HG03439 (cell line): ENCODE results near the gene CCN5.
"Not testable (repeated sequence)": the region's sequence is repeated elsewhere in the genome, so short reads cannot be mapped to it uniquely, and the experiment has no call there.

Experiments used
- ATAC-seq: cut with Tn5 transposase; IDR thresholded peaks from one replicate; pipeline ENCODE4 v1.9.1; 2021; ENCODE audit warnings: mild to moderate bottlenecking, moderate library complexity; ENCODE audit not compliant: unreplicated experiment

The CCN5 gene

DNA sequence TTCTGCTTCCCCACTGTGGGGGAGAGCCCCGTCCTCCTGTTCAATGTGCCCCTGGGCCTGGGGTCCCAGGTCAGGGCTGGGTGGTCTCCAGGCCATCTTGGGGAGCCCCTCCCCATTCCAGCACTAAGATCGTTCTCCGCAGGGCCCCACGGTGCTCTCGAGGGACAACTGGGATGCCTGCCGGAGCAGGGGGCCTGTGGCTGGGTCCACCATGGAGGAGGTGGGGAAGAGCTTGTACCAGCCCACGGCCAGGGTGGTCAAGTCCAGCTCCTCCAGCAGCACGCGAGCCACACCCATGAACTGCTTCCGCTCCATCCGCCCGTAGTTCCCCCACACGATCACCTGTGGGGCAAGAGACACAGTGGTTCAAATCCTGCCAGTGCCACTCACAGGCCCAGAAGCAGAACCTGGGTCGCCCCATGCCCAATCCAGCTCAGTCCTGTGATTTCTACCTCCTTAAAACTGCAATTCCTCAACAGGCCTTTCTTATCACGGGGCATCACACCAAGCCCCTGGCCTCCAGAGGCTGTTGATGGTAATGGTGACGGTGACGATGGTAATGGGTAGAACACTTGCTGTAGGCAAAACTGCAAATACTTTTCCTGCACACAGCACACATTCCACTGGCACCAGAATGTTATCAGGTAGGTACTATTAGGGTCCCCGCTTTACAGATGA is 41.0 kb downstream of the CCN5 start:
- ATAC-seq = no peak

DNA sequence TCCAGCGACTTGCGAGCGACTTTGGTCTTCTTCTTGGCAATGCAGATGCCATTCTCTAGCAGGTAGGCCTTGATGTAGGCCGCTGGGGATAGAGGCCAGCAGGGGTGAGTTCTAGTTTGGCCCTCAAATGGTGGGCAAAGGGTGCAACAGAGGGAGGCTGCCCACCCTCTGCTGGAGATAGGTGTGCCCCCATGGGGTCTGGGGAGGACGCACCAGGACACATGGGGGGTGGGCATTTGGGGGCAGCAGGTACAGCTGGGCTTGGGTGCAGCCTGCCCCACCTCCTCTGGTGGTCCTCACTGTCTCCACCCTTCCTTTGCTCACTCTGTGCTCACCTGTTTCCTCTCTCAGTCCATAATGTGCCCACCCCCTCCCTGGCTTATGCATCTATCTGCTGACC is 41.8 kb downstream of the CCN5 start:
- ATAC-seq = no peak

DNA sequence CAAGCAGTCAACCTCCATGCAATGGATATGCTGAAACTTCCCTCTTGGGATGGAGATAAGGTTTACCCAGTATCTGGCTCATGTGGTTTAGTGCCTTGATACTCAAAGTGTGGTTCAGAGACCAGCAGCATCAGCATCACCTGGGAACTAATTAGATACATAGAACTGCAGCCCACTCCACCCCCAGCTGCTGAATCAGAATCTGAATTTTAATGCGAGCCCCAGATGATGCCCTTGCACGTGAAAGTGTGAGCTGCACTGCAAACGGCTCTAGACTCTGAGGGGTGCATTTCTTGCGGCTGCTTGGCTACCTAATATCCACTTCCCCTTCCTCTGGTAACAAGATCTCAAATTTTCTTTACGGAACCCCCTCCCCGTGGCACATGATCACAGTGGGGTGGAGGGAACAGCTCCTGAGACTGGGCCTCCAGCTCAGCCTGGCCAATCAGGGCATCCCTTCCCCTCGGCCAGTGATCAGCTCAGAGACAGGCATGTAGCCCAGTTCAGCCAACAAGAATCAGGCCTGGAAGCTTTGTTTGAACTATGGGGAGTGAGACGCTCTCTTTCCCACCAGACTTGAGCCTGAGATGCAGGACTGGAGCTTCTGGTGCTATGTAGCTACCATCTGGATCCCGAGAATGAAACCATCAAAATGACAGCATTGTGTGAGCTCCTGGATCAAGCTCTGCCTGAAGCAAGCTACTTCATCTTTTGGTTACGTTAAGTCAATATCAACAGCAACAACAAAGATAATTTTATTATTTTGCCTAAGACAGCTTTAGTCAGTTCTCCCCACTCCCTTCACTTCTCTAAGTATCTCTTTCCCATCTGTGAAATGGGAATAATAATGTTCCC is 43.3 kb downstream of the CCN5 start:
- ATAC-seq = no peak

DNA sequence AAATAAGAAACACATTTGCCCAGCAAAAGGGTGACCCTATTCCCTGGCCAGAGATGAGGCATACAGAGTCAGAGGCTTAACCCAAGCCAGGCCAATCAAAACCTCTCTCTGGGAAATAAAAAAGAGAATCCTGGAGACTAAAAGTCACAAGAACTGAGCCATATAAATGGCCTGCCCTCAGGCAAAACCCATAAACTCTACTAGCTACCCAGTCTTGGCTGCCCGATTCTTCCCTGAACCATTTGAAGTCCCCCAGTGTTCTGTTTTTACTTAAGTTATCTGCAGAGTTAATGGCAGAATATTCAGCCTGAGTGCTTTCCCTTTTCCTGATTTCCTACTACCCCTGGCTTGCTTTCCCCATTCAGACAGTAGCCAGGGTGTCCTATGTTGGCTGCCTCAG is 44.4 kb downstream of the CCN5 start:
- ATAC-seq = no peak

DNA sequence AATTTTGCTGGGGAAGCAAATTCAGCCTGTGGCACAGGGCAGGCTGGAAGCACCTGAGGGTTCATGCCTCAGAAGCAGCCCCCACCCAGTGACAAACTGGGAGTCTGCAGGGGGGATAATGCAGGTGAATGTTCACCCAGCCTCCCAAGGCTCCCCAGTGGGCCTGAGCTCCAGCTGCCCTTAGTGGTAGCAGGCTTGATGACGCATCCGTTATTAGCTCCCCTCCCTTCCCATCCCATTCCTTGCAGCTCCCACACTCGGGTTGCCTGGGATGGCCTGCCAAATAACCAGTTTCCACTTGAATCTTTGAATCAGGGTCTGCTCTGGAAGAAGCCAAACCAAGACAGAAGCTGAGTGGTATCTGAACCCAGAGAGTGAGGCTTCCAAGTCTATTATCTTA is 46.3 kb downstream of the CCN5 start:
- ATAC-seq = no peak

DNA sequence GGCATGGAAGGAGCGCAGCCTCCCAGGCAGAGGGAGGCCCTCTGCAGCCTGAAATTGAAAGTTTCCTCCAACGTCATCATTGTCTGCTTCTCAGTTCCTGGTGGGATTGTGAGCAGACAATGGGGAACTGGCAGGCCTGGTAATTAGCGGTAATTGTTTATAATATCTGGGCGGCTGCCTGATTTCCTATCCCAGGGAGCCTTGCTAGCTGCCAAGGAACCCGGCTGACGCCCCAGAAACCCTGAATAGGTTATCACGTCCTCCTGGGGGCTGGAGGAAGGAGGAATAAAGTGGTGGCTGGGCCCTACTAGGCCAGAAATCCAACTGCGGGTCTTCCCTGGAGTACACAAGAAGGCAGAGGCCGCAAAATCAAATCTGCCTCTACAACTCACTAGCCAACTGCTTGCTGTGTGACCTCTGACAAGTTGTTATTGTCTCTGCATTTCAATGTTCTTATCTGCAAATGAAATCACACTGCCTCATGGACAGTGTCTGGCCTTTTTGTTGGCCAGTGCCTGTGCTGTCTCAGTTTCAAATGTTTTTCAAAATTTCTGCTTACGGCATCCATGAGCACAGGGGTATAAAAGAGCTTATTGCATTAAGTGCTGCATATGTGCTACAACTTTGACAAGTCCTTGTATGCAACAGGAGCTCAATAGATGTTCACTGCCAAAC is 47.4 kb downstream of the CCN5 start:
- no peak for ATAC-seq

DNA sequence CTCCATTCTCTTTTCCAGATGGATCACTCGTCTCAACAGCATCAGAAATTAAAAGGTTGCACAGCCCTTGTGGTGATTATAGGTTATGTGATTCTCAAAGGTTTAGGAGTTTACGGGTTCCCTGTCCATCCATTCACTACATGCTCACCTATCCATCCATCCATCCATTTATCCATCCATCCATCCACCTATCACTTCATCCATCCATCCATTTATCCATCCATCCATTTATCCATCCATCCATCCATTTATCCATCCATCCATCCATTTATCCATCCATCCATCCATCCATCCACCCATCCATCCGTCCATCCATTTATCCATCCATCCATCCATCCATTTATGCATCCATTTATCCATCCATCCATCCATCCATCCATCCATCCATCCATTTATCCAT is 48.6 kb downstream of the CCN5 start:
- ATAC-seq = not testable (repeated sequence)

DNA sequence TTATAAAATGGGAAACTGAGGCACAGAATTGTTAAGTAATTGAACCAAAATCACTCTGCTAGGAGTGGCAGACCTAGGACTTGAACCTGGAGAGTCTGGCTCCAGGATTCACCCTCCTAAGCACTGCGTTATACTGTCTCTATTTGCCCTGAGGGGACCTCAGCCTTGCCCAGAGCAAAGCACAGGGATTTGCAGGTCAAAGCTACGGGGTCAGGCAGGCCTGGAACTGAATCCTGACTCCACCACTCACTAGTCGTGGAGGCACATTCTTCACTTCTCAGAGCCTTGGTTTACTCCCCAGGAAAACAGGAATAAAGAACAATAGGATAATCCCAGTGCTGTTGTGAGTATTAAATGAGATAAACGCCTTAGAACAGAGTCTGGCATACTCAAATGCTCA is 49.9 kb downstream of the CCN5 start:
- ATAC-seq = no peak

DNA sequence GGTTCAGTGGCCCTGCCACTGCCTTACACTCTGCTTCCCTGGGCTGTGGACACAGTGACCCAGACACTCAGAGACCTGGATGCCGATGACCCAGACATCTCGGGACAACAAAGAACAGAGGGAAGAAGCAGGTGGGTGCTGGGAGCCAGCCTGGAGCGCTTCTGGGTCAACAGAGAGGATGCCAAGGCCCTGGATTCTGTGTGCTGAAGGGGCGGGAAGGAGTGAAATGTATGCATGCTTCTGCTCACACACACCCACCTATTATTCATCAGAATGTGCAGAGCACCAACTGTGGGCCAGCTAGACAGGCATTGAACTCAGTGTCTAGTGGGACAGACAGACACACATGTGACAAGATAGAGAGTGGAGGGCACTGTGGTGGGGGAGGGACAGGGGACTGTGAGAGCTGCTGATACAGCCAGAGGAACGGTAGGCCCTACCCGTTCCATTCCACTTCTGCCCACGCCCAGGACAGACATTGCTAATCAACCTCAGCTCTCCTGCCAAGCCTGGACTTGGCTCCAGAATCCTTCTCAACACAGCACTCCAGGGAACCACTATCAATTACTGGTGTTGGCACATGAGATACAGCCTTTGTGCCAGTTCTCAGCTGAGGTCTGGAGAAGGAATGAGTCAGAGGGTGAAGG is 50.7 kb downstream of the CCN5 start:
- ATAC-seq = no peak

DNA sequence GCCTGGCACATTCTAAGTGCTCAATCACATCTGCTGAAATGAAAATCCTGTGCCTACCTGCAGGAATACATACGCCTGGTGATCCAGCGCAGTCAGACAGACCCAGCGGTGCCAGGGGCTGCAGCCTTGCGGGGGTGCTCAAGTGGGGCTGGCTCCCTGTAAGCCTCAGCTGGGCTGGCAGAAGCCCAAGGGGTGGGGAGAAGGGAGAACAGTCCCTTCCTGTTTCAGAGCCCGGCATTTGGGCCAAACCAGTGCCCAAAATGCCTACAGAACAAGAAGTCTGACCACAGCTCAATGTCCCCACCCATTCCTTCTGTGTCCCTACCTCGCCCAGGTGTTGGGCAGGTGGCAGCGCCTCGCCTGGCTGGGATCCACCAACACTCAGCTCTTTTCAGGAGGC is 53.1 kb downstream of the CCN5 start:
- no peak for ATAC-seq

DNA sequence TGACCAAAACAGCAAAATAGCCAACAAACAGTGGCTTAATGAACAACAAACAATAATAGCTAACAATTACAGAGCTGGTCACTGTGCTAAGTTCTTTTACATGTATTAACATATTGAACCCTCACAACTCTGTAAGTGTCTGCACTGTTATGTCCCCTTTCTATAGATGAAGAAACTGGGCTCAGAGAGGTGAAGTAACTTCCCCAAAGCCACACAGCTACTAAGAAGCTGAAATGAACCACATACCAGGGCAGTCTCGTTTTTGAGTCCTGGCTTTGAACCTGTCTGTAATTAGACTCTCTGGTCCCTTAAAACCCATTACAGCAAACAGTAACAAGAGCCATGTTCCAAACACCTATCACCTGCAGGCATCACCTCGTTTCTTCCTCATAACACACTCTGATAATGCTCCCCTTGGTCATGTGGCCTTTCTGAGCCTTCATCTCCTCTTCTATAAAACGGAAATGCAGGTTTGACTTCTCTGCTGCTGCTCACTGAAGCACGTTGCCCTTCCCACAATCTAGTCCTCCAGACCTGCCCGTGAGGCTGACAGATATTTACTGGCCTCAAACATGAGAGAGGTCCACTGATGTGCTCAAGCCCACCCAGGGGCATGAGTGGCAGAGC is 53.8 kb downstream of the CCN5 start:
- no peak for ATAC-seq

DNA sequence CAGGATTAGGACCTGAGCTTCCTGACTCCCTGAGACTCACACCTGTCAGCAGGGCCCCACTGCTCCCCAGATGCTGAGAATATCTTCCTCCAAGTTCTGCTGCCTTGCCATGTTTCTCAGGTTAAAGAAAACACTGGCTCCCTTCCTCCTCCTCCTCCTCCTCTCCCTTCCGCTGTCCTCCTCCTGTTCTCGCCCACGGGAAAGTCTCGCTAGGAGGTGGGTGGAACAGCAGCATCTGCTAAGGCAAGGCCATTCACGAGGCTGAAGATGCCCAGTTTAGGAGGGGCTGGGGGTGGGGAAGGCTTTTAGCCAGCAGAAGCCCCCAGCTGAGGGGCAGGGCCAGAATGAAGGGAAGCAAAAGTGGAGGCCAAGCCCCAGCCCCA is 54.3 kb downstream of the CCN5 start:
- no peak for ATAC-seq

DNA sequence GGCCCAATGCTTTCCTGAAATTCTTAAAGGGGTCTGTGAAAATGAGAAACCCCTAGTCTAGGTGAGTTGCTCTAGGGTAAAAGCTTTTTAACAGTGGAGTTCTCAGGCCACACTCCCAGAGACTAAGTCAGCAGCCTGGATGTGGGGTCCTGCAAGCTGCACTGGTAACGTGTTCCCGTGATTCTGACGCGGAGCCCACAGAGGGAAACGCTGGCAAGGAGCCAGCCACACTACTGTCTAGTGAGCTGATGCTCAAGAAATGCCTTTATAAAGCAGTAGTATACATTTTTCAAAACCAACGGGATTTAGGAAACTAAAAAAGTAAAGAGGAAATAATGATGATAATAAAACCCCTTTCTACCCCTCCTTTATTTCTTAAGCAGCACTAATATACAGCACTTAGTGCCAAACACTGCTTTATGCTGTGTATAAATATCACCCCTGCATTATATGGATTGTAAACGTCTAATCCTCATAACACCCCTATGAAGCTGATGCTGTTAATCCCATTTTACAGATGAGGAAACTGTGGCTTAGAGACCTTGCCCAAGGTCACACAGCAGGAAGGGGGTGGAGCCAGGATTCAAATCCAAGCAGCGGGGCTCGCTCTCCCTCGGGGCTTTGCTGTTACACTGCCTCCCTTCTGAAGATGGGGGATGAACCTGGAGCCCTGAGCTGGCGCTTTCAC is 55.5 kb downstream of the CCN5 start:
- no peak for ATAC-seq

DNA sequence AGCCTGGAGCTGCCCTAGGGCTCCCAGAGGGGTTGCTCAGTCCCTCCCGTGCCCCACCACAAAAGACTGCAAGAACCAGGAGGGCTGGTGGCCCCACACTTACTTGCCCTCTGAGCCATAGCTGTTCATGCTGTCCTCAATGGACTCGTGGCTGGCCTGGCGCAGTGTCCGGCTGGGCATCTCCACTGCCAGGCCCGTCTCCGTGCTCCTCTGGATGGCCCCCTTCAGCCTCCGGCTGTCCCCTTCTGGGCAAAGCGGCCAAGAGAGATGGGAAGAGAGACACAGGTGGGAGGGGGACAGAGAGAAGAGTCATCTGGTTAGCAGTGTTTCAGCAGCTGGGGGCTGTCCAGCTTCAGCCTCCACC is 56.0 kb downstream of the CCN5 start:
- no peak for ATAC-seq

DNA sequence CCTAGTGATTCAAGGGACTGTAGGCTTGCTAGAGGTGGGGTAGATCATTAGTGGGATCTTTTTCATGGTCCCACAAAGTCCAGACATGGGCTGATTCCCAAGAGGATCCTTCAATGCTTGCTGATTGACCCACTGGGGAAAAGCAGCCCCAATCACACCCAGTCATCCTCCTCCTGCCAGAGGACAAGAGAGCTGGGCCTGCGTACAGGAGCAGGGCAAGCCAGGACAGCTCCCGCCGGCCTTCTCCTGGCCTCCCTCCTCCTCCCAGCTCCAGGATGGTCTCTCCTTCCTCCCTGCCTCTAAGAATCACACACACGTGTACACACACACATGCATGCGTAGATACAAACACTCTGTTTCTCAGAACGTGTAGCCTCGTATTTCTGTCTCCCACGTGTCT is 57.5 kb downstream of the CCN5 start:
- ATAC-seq = no peak

DNA sequence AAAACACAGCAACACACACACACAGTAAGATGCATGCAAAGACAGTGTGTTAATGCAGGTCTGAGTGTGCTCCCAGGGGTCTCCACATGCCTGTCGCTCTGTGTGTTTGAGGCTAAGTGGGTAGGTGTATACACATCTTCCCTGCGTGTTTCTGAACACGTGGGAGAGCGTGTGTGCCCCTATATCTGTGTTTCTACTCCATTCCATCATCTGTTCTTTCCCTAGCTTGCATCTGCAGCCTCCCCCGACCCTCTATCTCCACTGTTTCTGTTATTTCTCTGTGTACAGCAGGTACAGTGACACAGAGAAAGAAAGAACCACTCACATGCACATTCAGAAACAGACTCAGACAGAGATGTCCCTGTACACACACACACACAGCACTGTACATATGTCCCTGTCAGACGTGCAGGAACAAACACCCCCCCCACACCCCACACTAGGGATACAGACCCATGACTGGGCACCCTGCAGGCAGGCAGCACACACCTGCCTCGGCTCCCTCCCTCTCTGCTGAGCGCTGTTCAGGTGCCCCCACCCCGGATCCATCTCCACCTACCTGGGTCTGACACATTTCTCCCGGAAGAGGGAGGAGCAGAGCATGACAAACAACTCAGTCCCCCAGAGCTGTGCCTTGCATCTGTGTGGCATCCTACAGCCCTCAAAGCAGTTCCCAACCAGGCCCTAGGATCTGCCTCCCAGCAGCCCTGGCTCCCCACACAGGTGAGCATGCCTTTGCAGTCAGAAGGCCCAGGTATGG is 58.1 kb downstream of the CCN5 start:
- ATAC-seq = no peak

DNA sequence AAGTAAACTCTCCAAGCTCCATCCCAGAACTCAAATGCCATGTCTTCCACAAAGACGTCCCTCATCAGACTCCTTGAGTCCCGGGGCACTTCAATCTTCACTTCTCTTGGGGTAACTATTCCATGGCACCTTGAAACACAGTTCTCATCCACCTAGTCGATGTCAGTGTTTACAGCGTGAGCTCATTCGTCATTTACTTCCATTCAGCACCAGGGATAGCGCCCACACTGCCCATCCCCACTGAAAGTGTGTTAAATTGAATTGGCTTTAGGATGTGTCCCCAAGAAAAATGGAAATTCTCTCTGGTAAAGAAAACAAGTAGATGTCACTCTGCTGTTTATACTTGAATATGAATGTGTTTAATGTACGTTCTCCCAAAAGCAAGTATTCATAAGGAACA is 61.8 kb downstream of the CCN5 start:
- ATAC-seq = no peak
